Measurements from ENCODE around the gene TTLL13.
"Not testable (repeated sequence)": the region's sequence is repeated elsewhere in the genome, so short reads cannot be mapped to it uniquely, and the experiment has no call there.

The TTLL13 gene

DNA sequence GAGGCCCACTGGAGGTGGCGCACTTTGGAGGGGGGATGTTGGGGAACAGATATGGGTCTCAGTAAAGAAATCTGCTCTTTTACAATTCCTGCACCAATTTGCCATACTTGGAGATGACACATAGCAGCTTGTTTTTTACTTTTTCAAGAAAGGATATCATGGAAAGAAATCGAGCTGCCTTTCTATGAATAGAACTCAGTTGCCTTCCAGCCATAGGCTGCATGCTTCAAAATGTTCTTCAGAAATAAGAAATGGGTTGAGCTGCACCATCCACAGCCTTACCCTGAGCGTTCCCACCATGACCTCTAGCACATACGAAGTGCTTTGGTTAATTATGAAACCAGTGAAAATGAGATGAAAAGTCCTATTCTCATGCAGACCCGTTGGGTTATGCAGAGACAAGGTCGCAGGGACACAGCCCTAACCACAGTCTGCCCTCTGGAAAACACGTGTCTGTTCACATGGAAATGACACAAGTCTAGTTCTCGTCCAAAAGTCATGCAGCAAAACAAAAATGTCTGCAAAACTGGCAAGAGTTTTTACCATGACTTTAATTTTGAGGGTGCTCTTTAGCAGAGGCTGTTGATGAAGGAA, 52.4 kb downstream of the TTLL13 start:
- Histone ChIP-seq H4K91ac (ENCODE audit: low read depth, low read length) (no peak overlapping the region), H3K14ac (ENCODE audit: low read length) (no peak overlapping the region), H3K23ac (ENCODE audit: low read length) (no peak overlapping the region), H3K4me1 (ENCODE audit: control insufficient read depth in 1 of 2, insufficient read depth in 2 of 2, low read length in 2 of 2) (peaks cover 0 to 2% of the 10 kb centered on the region in 2 experiments), H2BK5ac (ENCODE audit: low read depth, low read length, poor library complexity) (no peak overlapping the region), H4K8ac (ENCODE audit: low read depth, low read length) (no peak overlapping the region), H3K79me1 (ENCODE audit: low read length) (no peaks in the 10 kb centered on the region), H2BK120ac (ENCODE audit: insufficient read depth, low read length, poor library complexity) (no peak overlapping the region), H3K18ac (ENCODE audit: low read length) (no peak overlapping the region), H3K36me3 (ENCODE audit: control insufficient read depth in 1 of 2, insufficient read depth in 2 of 2, low read length in 2 of 2) (no peaks in the 10 kb centered on the region), H3K4ac (ENCODE audit: low read depth, low read length) (no peak overlapping the region), H2AK5ac (ENCODE audit: low read length) (no peak overlapping the region), H4K12ac (ENCODE audit: low read depth, low read length) (no peak overlapping the region), H3K4me2 (ENCODE audit: low read length) (no peak overlapping the region), H3K27ac (ENCODE audit: low read depth, low read length) (no peak overlapping the region), H3K9ac (ENCODE audit: low read length) (no peak overlapping the region), H3K27me3 (ENCODE audit: insufficient read depth, low read length) (no peaks in the 10 kb centered on the region), H2BK12ac (ENCODE audit: low read length) (no peak overlapping the region), H3K79me2 (ENCODE audit: control insufficient read depth, insufficient read depth, low read length, poor library complexity) (no peaks in the 10 kb centered on the region), H3K9me3 (ENCODE audit: insufficient read depth, low read depth, low read length) (no peaks in the 10 kb centered on the region), H3K4me3 (ENCODE audit: low read depth, low read length) (no peak overlapping the region), H2AFZ (ENCODE audit: insufficient read depth, low read length, poor library complexity) (no peak overlapping the region)
- DNase-seq, result no peak
- WGBS (ENCODE audit: extremely low coverage, insufficient coverage, insufficient read length), result no CpG with 5 or more reads among the region's 8 CpGs

DNA sequence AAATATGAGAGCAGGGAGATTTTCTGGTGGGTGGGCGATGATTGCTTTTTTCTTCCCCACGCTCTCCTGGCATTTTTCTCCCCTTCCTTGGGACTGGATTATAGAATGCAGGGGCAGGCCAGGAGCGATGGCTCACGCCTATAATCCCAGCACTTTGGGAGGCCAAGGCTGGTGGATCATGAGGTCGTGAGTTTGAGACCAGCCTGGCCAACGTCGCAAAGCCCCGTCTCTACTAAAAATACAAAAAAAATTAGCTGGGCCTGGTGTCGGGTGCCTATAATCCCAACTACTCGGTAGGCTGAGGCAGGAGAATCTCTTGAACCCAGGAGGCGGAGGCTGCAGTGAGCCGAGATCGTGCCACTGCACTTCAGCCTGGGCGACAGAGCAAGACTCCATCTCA, 56.0 kb downstream of the TTLL13 start:
- not testable (repeated sequence) for H3K4ac ChIP-seq (ENCODE audit: low read depth, low read length); H3K79me1 ChIP-seq (ENCODE audit: low read length); H2BK5ac ChIP-seq (ENCODE audit: low read depth, low read length, poor library complexity); H3K14ac ChIP-seq (ENCODE audit: low read length); H3K9ac ChIP-seq (ENCODE audit: low read length); H2AK5ac ChIP-seq (ENCODE audit: low read length); H3K4me3 ChIP-seq (ENCODE audit: low read depth, low read length); H3K36me3 ChIP-seq (ENCODE audit: control insufficient read depth in 1 of 2, insufficient read depth in 2 of 2, low read length in 2 of 2); H4K8ac ChIP-seq (ENCODE audit: low read depth, low read length); H4K12ac ChIP-seq (ENCODE audit: low read depth, low read length); H3K27me3 ChIP-seq (ENCODE audit: insufficient read depth, low read length); H3K18ac ChIP-seq (ENCODE audit: low read length); H4K91ac ChIP-seq (ENCODE audit: low read depth, low read length); H3K4me2 ChIP-seq (ENCODE audit: low read length); H3K27ac ChIP-seq (ENCODE audit: low read depth, low read length); H2BK12ac ChIP-seq (ENCODE audit: low read length); H3K23ac ChIP-seq (ENCODE audit: low read length); H2AFZ ChIP-seq (ENCODE audit: insufficient read depth, low read length, poor library complexity); H3K9me3 ChIP-seq (ENCODE audit: insufficient read depth, low read depth, low read length); DNase-seq; H2BK120ac ChIP-seq (ENCODE audit: insufficient read depth, low read length, poor library complexity); H3K79me2 ChIP-seq (ENCODE audit: control insufficient read depth, insufficient read depth, low read length, poor library complexity); H3K4me1 ChIP-seq (ENCODE audit: control insufficient read depth in 1 of 2, insufficient read depth in 2 of 2, low read length in 2 of 2)
- no CpG with 5 or more reads among the region's 14 CpGs for WGBS (ENCODE audit: extremely low coverage, insufficient coverage, insufficient read length)

DNA sequence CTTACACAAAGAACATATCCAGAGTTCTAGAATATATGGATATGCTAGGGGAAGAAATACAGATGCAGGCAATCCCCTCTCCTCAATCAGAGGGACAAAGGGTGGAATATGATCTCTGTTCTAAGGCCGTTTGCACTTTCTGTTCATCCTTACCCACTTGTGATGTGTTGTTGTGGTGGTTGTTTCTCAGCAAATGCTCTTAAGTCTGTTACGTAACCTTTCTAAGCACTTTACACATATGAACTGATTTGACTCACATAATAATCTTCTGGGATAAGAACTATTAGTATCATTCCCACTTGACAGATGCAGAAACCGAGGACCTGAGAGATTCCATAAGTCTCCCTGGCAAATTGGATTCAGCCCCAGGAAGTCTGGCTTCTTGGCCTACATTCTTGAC, 56.6 kb downstream of the TTLL13 start:
- Histone ChIP-seq H3K14ac (ENCODE audit: low read length) (no peak overlapping the region), H2AK5ac (ENCODE audit: low read length) (no peak overlapping the region), H3K27ac (ENCODE audit: low read depth, low read length) (no peak overlapping the region), H3K36me3 (ENCODE audit: control insufficient read depth in 1 of 2, insufficient read depth in 2 of 2, low read length in 2 of 2) (no peaks in the 10 kb centered on the region), H4K8ac (ENCODE audit: low read depth, low read length) (no peak overlapping the region), H3K4ac (ENCODE audit: low read depth, low read length) (no peak overlapping the region), H2AFZ (ENCODE audit: insufficient read depth, low read length, poor library complexity) (no peak overlapping the region), H3K18ac (ENCODE audit: low read length) (no peak overlapping the region), H3K23ac (ENCODE audit: low read length) (no peak overlapping the region), H4K12ac (ENCODE audit: low read depth, low read length) (no peak overlapping the region), H3K9ac (ENCODE audit: low read length) (no peak overlapping the region), H3K4me1 (ENCODE audit: control insufficient read depth in 1 of 2, insufficient read depth in 2 of 2, low read length in 2 of 2) (peaks cover 0 to 3% of the 10 kb centered on the region in 2 experiments), H3K79me2 (ENCODE audit: control insufficient read depth, insufficient read depth, low read length, poor library complexity) (no peaks in the 10 kb centered on the region), H3K4me2 (ENCODE audit: low read length) (no peak overlapping the region), H3K4me3 (ENCODE audit: low read depth, low read length) (no peak overlapping the region), H4K91ac (ENCODE audit: low read depth, low read length) (no peak overlapping the region), H2BK5ac (ENCODE audit: low read depth, low read length, poor library complexity) (no peak overlapping the region), H3K9me3 (ENCODE audit: insufficient read depth, low read depth, low read length) (peaks cover 2% of the 10 kb centered on the region), H2BK12ac (ENCODE audit: low read length) (no peak overlapping the region), H3K27me3 (ENCODE audit: insufficient read depth, low read length) (no peaks in the 10 kb centered on the region), H2BK120ac (ENCODE audit: insufficient read depth, low read length, poor library complexity) (no peak overlapping the region), H3K79me1 (ENCODE audit: low read length) (no peaks in the 10 kb centered on the region)
- no CpG with 5 or more reads among the region's 3 CpGs for whole genome bisulfite sequencing (ENCODE audit: extremely low coverage, insufficient coverage, insufficient read length)
- DNase-seq, result no peak

DNA sequence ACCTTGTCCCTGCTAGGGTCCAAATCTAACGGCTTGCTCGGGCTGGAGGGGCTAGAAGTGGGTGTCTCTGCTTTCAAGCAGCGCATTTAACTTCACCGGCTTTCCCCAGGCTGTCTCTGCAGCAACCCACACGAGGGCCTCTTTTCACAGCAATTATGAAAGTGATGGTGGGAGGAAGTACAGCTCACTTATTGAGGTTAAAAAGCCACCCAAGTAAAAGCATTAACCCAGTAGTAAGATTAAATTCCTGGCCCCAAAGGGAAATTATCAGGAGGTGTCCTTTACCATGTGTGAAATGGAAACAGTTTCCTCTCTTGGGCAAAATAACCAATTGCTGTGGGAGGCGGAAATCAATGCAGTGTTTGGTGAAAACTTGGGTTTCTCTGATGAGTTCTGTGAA, 57.2 kb downstream of the TTLL13 start:
- no peak overlapping the region for H2BK5ac ChIP-seq (ENCODE audit: low read depth, low read length, poor library complexity)
- peaks cover 2% of the 10 kb centered on the region for H3K9me3 ChIP-seq (ENCODE audit: insufficient read depth, low read depth, low read length)
- no peak overlapping the region for H3K14ac ChIP-seq (ENCODE audit: low read length)
- peaks cover 0 to 2% of the 10 kb centered on the region in 2 experiments for H3K4me1 ChIP-seq (ENCODE audit: control insufficient read depth in 1 of 2, insufficient read depth in 2 of 2, low read length in 2 of 2)
- H3K27me3 ChIP-seq (ENCODE audit: insufficient read depth, low read length), result no peaks in the 10 kb centered on the region
- no peak overlapping the region for H3K18ac ChIP-seq (ENCODE audit: low read length)
- H2AK5ac ChIP-seq (ENCODE audit: low read length), result no peak overlapping the region
- no peak overlapping the region for H2AFZ ChIP-seq (ENCODE audit: insufficient read depth, low read length, poor library complexity)
- no peak overlapping the region for H3K4me3 ChIP-seq (ENCODE audit: low read depth, low read length)
- no peak for DNase-seq
- no peaks in the 10 kb centered on the region for H3K36me3 ChIP-seq (ENCODE audit: control insufficient read depth in 1 of 2, insufficient read depth in 2 of 2, low read length in 2 of 2)
- WGBS (ENCODE audit: extremely low coverage, insufficient coverage, insufficient read length), result no CpG with 5 or more reads among the region's 6 CpGs
- H2BK12ac ChIP-seq (ENCODE audit: low read length), result no peak overlapping the region
- H3K4me2 ChIP-seq (ENCODE audit: low read length), result no peak overlapping the region
- no peak overlapping the region for H3K23ac ChIP-seq (ENCODE audit: low read length)
- no peak overlapping the region for H4K8ac ChIP-seq (ENCODE audit: low read depth, low read length)
- H4K91ac ChIP-seq (ENCODE audit: low read depth, low read length), result no peak overlapping the region
- no peak overlapping the region for H2BK120ac ChIP-seq (ENCODE audit: insufficient read depth, low read length, poor library complexity)
- no peak overlapping the region for H3K9ac ChIP-seq (ENCODE audit: low read length)
- no peak overlapping the region for H3K27ac ChIP-seq (ENCODE audit: low read depth, low read length)
- no peak overlapping the region for H4K12ac ChIP-seq (ENCODE audit: low read depth, low read length)
- H3K79me1 ChIP-seq (ENCODE audit: low read length), result no peaks in the 10 kb centered on the region
- H3K4ac ChIP-seq (ENCODE audit: low read depth, low read length), result no peak overlapping the region
- H3K79me2 ChIP-seq (ENCODE audit: control insufficient read depth, insufficient read depth, low read length, poor library complexity), result no peaks in the 10 kb centered on the region
